Measurements from ENCODE around the gene IDE. TPM values are rescaled to one million over a fixed set of nuclear protein-coding genes. Genes with fewer than 3 reads are reported as not detected.
"Not testable (repeated sequence)": the region's sequence is repeated elsewhere in the genome, so short reads cannot be mapped to it uniquely, and the experiment has no call there.

Gene IDE
- total RNA-seq, 1 donor from 2014 or later = 41.6 TPM

DNA sequence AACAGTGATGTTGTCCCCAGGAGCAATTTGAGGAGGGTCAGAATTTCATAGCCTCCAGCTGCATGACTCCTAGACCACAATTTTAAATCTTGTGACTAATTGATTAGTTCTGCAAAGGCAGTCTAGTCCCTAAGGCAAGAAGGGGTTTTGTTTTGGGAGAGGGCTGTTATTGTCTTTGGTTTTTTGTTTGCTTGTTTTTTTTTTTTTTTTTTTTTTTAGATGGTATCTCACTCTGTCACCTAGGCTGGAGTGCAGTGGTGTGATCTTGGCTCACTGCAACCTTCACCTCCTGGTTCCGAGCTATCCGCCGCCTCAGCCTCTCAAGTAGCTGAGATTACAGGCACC is 165.9 kb downstream of the IDE start:
- Mint-ChIP-seq H3K36me3 (ENCODE audit: low read depth, unreplicated experiment) (peaks cover 7% of the 10 kb centered on the region), H3K27ac (ENCODE audit: unreplicated experiment) (no peak overlapping the region), H3K9me3 (ENCODE audit: unreplicated experiment) (no peaks in the 10 kb centered on the region), H3K27me3 (ENCODE audit: unreplicated experiment) (peaks cover 2% of the 10 kb centered on the region), H3K4me3 (ENCODE audit: unreplicated experiment) (no peak overlapping the region), H3K4me1 (ENCODE audit: unreplicated experiment) (no peaks in the 10 kb centered on the region)
- DNase-seq (ENCODE audit: low spot score) = no peak
- TF ChIP-seq, protein P1, sequence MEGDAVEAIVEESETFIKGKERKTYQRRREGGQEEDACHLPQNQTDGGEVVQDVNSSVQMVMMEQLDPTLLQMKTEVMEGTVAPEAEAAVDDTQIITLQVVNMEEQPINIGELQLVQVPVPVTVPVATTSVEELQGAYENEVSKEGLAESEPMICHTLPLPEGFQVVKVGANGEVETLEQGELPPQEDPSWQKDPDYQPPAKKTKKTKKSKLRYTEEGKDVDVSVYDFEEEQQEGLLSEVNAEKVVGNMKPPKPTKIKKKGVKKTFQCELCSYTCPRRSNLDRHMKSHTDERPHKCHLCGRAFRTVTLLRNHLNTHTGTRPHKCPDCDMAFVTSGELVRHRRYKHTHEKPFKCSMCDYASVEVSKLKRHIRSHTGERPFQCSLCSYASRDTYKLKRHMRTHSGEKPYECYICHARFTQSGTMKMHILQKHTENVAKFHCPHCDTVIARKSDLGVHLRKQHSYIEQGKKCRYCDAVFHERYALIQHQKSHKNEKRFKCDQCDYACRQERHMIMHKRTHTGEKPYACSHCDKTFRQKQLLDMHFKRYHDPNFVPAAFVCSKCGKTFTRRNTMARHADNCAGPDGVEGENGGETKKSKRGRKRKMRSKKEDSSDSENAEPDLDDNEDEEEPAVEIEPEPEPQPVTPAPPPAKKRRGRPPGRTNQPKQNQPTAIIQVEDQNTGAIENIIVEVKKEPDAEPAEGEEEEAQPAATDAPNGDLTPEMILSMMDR (IDR thresholded peaks at IDR 0.05; ENCODE audit: unreplicated experiment) = no peak

DNA sequence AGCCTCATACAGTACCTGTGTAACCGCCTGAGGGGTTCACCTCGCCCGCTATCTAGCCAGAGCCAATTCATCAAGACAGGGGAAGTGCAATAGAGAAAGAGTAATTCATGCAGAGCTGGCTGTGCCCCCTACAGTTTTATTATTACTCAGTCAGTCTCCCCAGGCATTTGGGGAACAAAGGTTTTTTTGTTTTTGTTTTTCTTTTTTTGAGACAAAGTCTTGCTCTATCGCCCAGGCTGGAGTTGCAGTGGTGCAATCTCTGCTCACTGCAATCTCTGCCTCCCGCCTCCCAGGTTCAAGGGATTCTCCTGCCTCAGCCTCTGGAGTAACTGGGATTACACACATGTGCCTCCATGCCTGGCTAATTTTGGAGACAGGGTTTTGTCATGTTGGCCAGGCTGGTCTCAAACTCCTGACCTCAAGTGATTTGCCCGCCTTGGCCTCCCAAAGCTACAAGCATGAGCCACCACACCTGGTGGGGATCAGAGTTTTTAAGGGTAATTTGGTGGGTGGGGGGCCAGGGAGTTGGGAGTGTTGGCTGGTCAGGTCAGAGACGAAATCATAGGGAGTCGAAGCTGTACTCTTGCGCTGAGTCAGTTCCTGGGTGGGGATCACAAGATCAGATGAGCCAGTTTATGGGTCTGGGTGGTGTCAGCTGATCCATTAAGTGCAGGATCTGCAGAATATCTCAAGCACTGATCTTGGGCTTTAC is 166.4 kb downstream of the IDE start:
- Mint-ChIP-seq H3K36me3 (ENCODE audit: low read depth, unreplicated experiment) (peaks cover 7% of the 10 kb centered on the region), H3K27ac (ENCODE audit: unreplicated experiment) (no peak overlapping the region), H3K9me3 (ENCODE audit: unreplicated experiment) (no peaks in the 10 kb centered on the region), H3K4me1 (ENCODE audit: unreplicated experiment) (no peaks in the 10 kb centered on the region), H3K27me3 (ENCODE audit: unreplicated experiment) (peaks cover 2% of the 10 kb centered on the region), H3K4me3 (ENCODE audit: unreplicated experiment) (no peak overlapping the region)
- TF ChIP-seq, protein P1 (IDR thresholded peaks at IDR 0.05; ENCODE audit: unreplicated experiment) = no peak
- DNase-seq (ENCODE audit: low spot score) = no peak

DNA sequence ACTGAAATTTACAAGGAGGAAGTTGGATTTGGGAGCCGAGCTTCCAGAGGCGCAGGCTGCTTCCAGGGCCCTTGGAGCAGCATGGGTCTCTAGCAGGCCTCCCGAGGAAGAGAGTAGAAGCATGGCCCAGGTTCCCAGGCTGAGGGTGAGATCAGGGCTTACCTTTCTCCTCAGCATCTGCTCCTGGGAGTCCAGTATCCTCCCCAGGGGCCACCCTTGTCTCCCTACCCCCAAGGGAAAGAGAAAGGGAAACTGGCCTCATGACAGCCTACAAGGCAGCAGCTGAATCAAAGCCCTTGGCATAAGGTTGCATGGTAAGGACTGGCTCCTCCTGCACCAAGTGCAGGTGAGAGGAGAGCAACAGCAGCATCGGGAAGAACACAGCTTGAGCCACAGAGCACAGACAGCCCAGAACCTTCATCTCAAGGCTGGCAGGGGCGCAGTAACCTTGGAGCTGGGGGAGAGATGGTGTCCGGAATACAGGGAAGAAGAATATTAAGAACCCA is 168.4 kb downstream of the IDE start:
- no peaks in the 10 kb centered on the region for H3K9me3 Mint-ChIP-seq (ENCODE audit: unreplicated experiment)
- TF ChIP-seq, protein P1 (IDR thresholded peaks at IDR 0.05; ENCODE audit: unreplicated experiment) = no peak
- H3K4me3 Mint-ChIP-seq (ENCODE audit: unreplicated experiment) = no peak overlapping the region
- no peaks in the 10 kb centered on the region for H3K4me1 Mint-ChIP-seq (ENCODE audit: unreplicated experiment)
- peaks cover under 1% of the 10 kb centered on the region for H3K27me3 Mint-ChIP-seq (ENCODE audit: unreplicated experiment)
- peaks cover 7% of the 10 kb centered on the region for H3K36me3 Mint-ChIP-seq (ENCODE audit: low read depth, unreplicated experiment)
- no peak overlapping the region for H3K27ac Mint-ChIP-seq (ENCODE audit: unreplicated experiment)
- no peak for DNase-seq (ENCODE audit: low spot score)

DNA sequence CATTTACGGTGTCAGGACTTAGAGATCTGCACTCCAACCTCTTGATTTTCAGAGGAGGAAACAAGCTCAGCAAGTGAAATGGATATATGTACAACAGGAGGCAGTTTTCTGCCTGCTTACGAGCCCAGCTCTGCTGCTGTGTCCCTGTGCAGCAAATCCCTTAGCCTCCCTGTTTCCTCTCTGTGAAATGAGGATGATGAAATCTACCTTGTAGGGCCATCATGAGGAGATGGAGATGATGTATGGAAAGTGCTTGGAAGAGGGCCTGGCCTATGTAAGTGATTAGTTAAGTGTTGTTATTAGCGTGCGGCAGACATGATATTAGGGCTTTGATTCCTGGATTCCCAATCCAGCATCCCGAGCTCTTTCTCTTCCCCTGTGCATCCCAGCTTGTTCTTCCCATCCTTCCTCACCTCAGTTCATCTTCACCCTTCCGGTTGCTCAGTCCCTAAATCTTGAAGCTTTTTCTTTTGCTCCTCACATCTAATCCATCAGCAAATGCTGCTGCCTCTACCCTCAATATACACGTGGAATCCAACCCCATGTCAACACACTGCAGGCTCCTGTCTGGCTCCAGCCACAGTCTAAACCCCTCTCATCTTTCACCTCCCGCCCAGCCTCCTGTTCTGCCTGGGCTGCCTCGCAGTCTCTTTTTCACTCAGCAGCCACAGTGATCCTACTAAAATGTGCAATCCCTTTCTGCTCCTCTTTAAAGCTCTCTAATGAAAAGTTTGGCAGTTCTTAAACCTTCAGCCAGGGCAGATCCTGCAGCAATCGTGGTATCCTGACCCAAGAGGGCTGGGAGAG is 169.1 kb downstream of the IDE start:
- TF ChIP-seq, protein P1 (IDR thresholded peaks at IDR 0.05; ENCODE audit: unreplicated experiment) = no peak
- Mint-ChIP-seq H3K36me3 (ENCODE audit: low read depth, unreplicated experiment) (peaks cover 7% of the 10 kb centered on the region), H3K27ac (ENCODE audit: unreplicated experiment) (no peak overlapping the region), H3K4me1 (ENCODE audit: unreplicated experiment) (no peaks in the 10 kb centered on the region), H3K9me3 (ENCODE audit: unreplicated experiment) (no peaks in the 10 kb centered on the region), H3K27me3 (ENCODE audit: unreplicated experiment) (peaks cover 2% of the 10 kb centered on the region), H3K4me3 (ENCODE audit: unreplicated experiment) (no peak overlapping the region)
- DNase-seq (ENCODE audit: low spot score) = no peak

DNA sequence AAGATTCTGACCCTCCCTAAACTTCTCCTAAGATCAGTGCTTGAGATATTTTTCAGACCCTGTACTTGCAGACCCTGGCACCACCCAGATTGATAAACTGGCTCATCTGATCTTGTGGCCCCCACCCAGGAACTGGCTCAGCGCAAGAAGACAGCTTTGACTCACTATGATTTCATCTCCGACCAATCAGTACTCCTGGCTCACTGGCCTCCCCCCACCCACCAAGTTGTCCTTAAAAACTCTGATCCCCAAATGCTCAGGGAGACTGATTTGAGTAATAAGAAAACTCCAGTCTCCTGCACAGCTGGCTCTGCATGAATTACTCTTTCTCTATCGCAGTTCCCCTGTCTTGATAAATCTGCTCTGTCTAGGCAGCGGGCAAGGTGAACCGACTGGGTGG is 171.7 kb downstream of the IDE start:
- H3K4me1 Mint-ChIP-seq (ENCODE audit: unreplicated experiment); H3K27me3 Mint-ChIP-seq (ENCODE audit: unreplicated experiment); H3K4me3 Mint-ChIP-seq (ENCODE audit: unreplicated experiment); H3K36me3 Mint-ChIP-seq (ENCODE audit: low read depth, unreplicated experiment); H3K9me3 Mint-ChIP-seq (ENCODE audit: unreplicated experiment); DNase-seq (ENCODE audit: low spot score); H3K27ac Mint-ChIP-seq (ENCODE audit: unreplicated experiment): not testable (repeated sequence)

Other genes starting within 250 kb of the IDE start
- 9.4 TPM for gene KIF11, start 19.0 kb upstream of the IDE start, total RNA-seq (ENCODE audit: unreplicated experiment)
- gene HHEX, start 115.9 kb upstream of the IDE start, total RNA-seq (ENCODE audit: unreplicated experiment) = 182 TPM